Stimulated activated CD8-positive, alpha-beta memory T cell treated with anti-CD3 and anti-CD28 coated beads, Interleukin-7, amount 100 ng/mL, for 48 hours (primary cell): ENCODE data around the gene LHFPL2.

Source experiments
- DNase-seq, 2 donors: peaks; one replicate each; pipeline ENCODE4 v3.0.0-alpha.2; 2020; ENCODE audit warnings: low read depth in 1 of 2; ENCODE audit errors: extremely low read depth in 1 of 2

LHFPL2 gene

GRCh38 chr5:78642701-78643100 is 5.9 kb downstream of the LHFPL2 start:
- DNase-seq, result no peak

GRCh38 chr5:78640662-78641474 is 7.7 kb downstream of the LHFPL2 start:
- DNase-seq, result no peak

- DNase-seq, result no peak
These were observed 8.8 kb downstream of the LHFPL2 start for GRCh38 chr5:78639791-78640190.

GRCh38 chr5:78638973-78639669 is 9.5 kb downstream of the LHFPL2 start:
- no peak for DNase-seq

GRCh38 chr5:78638423-78638822 is 10.1 kb downstream of the LHFPL2 start:
- DNase-seq, result no peak

- no peak for DNase-seq
These were observed 11.1 kb downstream of the LHFPL2 start for GRCh38 chr5:78637468-78637867.

GRCh38 chr5:78636682-78637081 is 11.9 kb downstream of the LHFPL2 start:
- no peak for DNase-seq

- no peak for DNase-seq
These were observed 13.9 kb downstream of the LHFPL2 start for GRCh38 chr5:78634634-78635033.

GRCh38 chr5:78634229-78634628 is 14.3 kb downstream of the LHFPL2 start:
- no peak for DNase-seq

- DNase-seq, result no peak
These were observed 14.9 kb downstream of the LHFPL2 start for GRCh38 chr5:78633700-78634099.

GRCh38 chr5:78632467-78632866 is 16.1 kb downstream of the LHFPL2 start:
- no peak for DNase-seq

- DNase-seq, result no peak
These were observed 16.6 kb downstream of the LHFPL2 start for GRCh38 chr5:78631931-78632330.

- no peak for DNase-seq
These were observed 18.5 kb downstream of the LHFPL2 start for GRCh38 chr5:78630047-78630446.

- no peak for DNase-seq
These were observed 18.9 kb downstream of the LHFPL2 start for GRCh38 chr5:78629624-78630023.

GRCh38 chr5:78628270-78628992 is 20.1 kb downstream of the LHFPL2 start:
- no peak for DNase-seq

GRCh38 chr5:78627766-78628165 is 20.8 kb downstream of the LHFPL2 start:
- no peak for DNase-seq

- DNase-seq, result no peak
These were observed 21.4 kb downstream of the LHFPL2 start for GRCh38 chr5:78627175-78627574.

- no peak for DNase-seq
These were observed 22.5 kb downstream of the LHFPL2 start for GRCh38 chr5:78626009-78626571.

- no peak for DNase-seq
These were observed 23.6 kb downstream of the LHFPL2 start for GRCh38 chr5:78624992-78625391.

- no peak for DNase-seq
These were observed 24.5 kb downstream of the LHFPL2 start for GRCh38 chr5:78624011-78624541.
